Large intestine (tissue), 3 donors: ENCODE data around the gene OBSCN. TPM values are rescaled to one million over a fixed set of nuclear protein-coding genes. Genes with fewer than 3 reads are reported as not detected.

ENCODE experiments used
- DNase-seq, 2 donors: peaks; one replicate each; pipeline versions ENCODE4 v3.0.0 to v3.0.0-alpha.2; 2013
- H3K27ac ChIP-seq: one replicate; pipeline ENCODE4 v1.5.1; 2013; ENCODE audit warnings: low read length
- H3K27me3 ChIP-seq: 2 replicates; pipeline ENCODE4 v1.6.1; 2013; ENCODE audit warnings: low read length; ENCODE audit not compliant: control insufficient read depth, insufficient read depth
- H3K36me3 ChIP-seq: 2 replicates; pipeline ENCODE4 v1.6.1; 2013; ENCODE audit warnings: low read length; ENCODE audit not compliant: control insufficient read depth, insufficient read depth
- H3K4me1 ChIP-seq: one replicate; pipeline ENCODE4 v1.6.1; 2013; ENCODE audit warnings: low read length; ENCODE audit not compliant: control insufficient read depth, insufficient read depth
- H3K4me3 ChIP-seq: one replicate; pipeline ENCODE4 v1.5.1; 2013; ENCODE audit warnings: low read length
- H3K9me3 ChIP-seq: one replicate; pipeline ENCODE4 v1.6.1; 2013; ENCODE audit warnings: mild to moderate bottlenecking, low read depth, low read length, moderate library complexity; ENCODE audit not compliant: control insufficient read depth
- WGBS: methylation state at CpG from one replicate; pipeline ENCODE4 v1.1.5; 2013; ENCODE audit warnings: low lambda C conversion rate; ENCODE audit not compliant: insufficient coverage; 5-methylcytosine and 5-hydroxymethylcytosine counted together
- polyA plus RNA-seq: library from polyadenylated mRNA; unstranded; fragments of 120-200 nt; gene quantifications from one replicate; pipeline ENCODE4 v1.2.1, GENCODE V29; 2013

OBSCN gene
- polyA plus RNA-seq, 1 donor, result 58.9 TPM

- Histone ChIP-seq H3K27ac (no peak overlapping the region), H3K4me1 (peaks cover 8% of the 10 kb centered on the region), H3K36me3 (peaks cover 2% of the 10 kb centered on the region), H3K9me3 (no peaks in the 10 kb centered on the region), H3K27me3 (no peaks in the 10 kb centered on the region), H3K4me3 (no peak overlapping the region)
- WGBS, result no CpG with 5 or more reads among the region's 4 CpGs
- DNase-seq, result no peak
Observed at GRCh38 chr1:228362884-228363450, 155.1 kb downstream of the OBSCN start.

- no CpG with 5 or more reads among the region's 9 CpGs for WGBS
- peaks cover 2% of the 10 kb centered on the region for H3K36me3 ChIP-seq
- H3K4me3 ChIP-seq, result no peak overlapping the region
- no peaks in the 10 kb centered on the region for H3K9me3 ChIP-seq
- H3K4me1 ChIP-seq, result peaks cover 15% of the 10 kb centered on the region
- no peak for DNase-seq
- H3K27ac ChIP-seq, result no peak overlapping the region
- no peaks in the 10 kb centered on the region for H3K27me3 ChIP-seq
Observed at GRCh38 chr1:228363686-228364067, 155.8 kb downstream of the OBSCN start.

- H3K9me3 ChIP-seq, result no peaks in the 10 kb centered on the region
- peaks cover 2% of the 10 kb centered on the region for H3K36me3 ChIP-seq
- no peak overlapping the region for H3K27ac ChIP-seq
- peaks cover 21% of the 10 kb centered on the region for H3K4me1 ChIP-seq
- no peak for DNase-seq
- WGBS, result no CpG with 5 or more reads among the region's 12 CpGs
- H3K4me3 ChIP-seq, result no peak overlapping the region
- no peaks in the 10 kb centered on the region for H3K27me3 ChIP-seq
Observed at GRCh38 chr1:228364068-228364705, 156.3 kb downstream of the OBSCN start.

GRCh38 chr1:228364706-228365213 lies 156.9 kb downstream of the OBSCN start:
- no peak overlapping the region for H3K4me3 ChIP-seq
- WGBS, result no CpG with 5 or more reads among the region's 19 CpGs
- no peaks in the 10 kb centered on the region for H3K27me3 ChIP-seq
- peaks cover 2% of the 10 kb centered on the region for H3K36me3 ChIP-seq
- H3K9me3 ChIP-seq, result no peaks in the 10 kb centered on the region
- H3K27ac ChIP-seq, result no peak overlapping the region
- no peak for DNase-seq
- H3K4me1 ChIP-seq, result peaks cover 26% of the 10 kb centered on the region

DNA sequence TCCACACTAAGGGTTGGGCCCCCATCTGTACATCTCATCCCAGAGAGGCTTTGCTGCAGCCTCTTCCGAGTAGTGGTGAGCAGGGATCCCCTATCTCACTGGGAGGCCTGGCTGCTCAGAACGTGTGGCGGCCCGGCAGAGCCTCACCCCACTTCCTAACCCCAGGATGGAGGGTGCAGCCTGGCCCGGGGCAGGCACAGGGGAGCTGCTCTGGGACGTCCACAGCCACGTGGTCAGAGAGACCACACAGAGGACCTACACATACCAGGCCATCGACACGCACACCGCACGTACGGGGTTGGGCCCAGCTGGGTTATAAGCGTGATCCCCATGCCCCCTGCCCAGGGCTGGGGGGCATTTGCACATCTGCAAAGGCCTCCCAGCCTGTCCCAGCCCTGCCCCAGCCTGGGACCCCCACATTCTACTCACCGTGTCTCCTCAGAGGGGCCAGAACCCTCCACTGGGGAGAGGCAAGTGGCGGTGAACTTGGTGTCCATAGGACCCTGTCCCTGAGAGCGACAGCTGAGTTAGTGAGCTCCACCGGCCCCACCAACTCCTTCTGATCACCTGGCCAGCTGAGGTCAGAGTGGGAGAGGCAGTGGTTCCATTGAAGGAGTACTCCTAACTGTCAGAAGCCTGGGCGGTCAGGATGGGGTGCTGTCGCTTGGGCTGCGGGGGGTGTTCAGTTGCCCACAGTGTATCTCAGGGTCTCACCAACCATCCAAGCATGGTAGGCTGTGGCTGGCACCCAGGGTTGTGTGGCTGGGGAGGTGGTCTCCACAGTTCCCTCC lies 157.6 kb downstream of the OBSCN start:
- Histone ChIP-seq H3K36me3 (peaks cover 2% of the 10 kb centered on the region), H3K9me3 (no peaks in the 10 kb centered on the region), H3K4me1 (peaks cover 33% of the 10 kb centered on the region), H3K4me3 (no peak overlapping the region), H3K27me3 (no peaks in the 10 kb centered on the region), H3K27ac (no peak overlapping the region)
- WGBS, result no CpG with 5 or more reads among the region's 20 CpGs
- no peak for DNase-seq

DNA sequence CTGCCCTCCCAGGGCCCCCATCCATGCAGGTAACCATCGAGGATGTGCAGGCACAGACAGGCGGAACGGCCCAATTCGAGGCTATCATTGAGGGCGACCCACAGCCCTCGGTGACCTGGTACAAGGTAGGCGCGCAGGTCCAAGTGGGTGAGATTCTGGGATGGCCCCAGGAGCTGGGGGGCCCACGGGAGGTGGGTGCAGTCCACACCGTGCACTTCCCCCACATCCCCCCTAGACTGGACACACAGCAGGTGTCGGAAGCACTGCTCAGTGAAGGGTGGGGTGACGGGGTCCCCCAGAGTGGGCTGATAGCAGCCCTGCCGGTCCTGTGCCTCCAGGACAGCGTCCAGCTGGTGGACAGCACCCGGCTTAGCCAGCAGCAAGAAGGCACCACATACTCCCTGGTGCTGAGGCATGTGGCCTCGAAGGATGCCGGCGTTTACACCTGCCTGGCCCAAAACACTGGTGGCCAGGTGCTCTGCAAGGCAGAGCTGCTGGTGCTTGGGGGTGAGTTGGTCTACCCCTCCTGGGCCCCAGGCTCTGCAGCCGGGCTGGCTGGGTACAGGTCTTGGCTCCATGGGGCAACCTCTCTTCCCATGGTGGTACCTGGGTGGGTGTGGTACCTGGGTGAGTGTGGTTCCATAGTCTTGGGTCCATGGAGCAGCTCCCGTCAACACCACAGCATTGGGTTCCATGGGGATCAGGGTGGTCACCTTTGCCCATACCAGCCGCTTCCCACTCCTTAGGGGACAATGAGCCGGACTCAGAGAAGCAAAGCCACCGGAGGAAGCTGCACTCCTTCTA lies 158.4 kb downstream of the OBSCN start:
- H3K27ac ChIP-seq, result no peak overlapping the region
- H3K27me3 ChIP-seq, result no peaks in the 10 kb centered on the region
- no peak overlapping the region for H3K4me3 ChIP-seq
- peaks cover 2% of the 10 kb centered on the region for H3K36me3 ChIP-seq
- no peak for DNase-seq
- WGBS, result no CpG with 5 or more reads among the region's 23 CpGs
- H3K9me3 ChIP-seq, result no peaks in the 10 kb centered on the region
- H3K4me1 ChIP-seq, result peaks cover 34% of the 10 kb centered on the region

DNA sequence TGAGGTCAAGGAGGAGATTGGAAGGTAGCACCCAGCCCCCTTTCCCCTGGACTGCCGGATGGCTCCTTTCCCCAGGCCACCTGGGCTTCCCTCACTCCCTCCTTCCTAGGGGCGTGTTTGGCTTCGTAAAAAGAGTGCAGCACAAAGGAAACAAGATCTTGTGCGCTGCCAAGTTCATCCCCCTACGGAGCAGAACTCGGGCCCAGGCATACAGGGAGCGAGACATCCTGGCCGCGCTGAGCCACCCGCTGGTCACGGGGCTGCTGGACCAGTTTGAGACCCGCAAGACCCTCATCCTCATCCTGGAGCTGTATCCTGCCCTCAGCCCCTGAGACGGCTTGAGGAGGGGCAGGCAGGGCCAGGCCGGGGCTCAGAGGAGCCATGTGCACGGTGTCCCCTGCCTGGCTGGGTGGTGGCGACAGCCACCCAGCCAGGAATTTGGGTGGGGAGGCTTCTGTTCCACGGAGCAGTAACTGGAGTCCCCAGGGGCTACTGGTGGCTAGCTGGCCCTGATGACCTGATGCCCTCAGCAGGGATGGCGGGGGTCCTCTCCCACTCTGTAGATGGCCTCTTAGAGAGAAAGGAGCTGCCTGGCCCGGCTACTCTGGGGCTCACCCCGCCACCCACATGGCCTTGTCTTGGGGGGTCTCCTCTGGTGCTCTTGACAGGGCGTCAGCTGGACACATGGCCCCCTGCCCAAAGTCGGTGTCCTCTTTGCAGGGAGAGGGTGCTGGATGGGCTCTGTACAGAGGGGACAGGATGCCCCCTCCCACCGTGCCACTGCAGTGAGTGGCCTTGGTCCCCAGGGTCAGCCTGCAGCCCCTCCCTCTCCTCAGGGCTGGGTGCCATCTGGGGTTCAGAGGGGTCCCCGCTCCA lies 159.3 kb downstream of the OBSCN start:
- H3K4me3 ChIP-seq, result no peak overlapping the region
- no CpG with 5 or more reads among the region's 24 CpGs for WGBS
- DNase-seq, result no peak
- H3K27ac ChIP-seq, result peak overlapping the region; percentile 53
- H3K4me1 ChIP-seq, result peaks cover 39% of the 10 kb centered on the region
- H3K9me3 ChIP-seq, result no peaks in the 10 kb centered on the region
- peaks cover 2% of the 10 kb centered on the region for H3K36me3 ChIP-seq
- no peaks in the 10 kb centered on the region for H3K27me3 ChIP-seq

DNA sequence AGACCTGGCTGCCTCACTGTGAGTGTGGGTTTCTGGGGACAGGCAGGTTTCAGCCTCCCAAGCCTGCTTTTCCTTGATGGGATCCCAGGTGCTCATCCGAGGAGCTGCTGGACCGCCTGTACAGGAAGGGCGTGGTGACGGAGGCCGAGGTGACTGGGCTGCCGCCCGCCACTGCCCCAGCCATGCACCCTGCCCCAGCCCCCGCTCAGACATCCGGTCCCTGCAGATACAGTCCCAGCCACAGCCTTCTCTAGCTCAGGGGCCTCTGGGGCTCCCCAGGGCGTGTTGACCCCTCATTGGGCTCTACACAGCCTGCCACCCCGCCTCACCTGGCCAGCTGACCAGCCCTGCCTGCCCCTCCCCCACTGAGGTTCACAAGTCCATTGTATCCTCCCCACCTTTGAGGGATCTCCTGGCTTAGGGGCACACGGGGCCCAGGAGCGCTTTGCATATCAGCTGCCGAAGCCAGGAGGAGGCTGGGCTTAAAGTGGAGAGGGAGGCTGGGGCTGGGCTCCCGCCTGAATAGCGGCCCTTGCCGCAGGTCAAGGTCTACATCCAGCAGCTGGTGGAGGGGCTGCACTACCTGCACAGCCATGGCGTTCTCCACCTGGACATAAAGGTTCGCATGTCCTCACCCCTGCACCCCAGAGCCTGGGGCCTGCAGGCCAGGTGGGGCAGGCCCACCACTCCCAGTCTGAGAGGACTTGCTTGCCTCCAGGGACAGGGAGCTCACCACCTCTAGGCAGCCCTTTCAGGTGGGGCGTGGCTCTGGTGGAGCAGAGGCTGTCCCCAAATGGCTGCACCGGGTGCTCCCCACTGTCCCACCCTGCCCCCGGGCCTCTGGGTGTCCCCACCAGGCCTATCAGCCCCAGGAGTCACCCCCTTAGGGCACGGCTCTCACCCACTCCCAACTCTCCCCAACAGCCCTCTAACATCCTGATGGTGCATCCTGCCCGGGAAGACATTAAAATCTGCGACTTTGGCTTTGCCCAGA lies 160.3 kb downstream of the OBSCN start:
- Histone ChIP-seq H3K27ac (peak overlapping the region; percentile 57), H3K4me1 (peaks cover 46% of the 10 kb centered on the region), H3K4me3 (peak overlapping the region; percentile 21), H3K27me3 (no peaks in the 10 kb centered on the region), H3K36me3 (peaks cover 2% of the 10 kb centered on the region), H3K9me3 (no peaks in the 10 kb centered on the region)
- DNase-seq, result peak; percentile 91 to 97
- no CpG with 5 or more reads among the region's 25 CpGs for WGBS
